H9 (cell line): ENCODE data around the gene LCN2. TPM values are rescaled to one million over a fixed set of nuclear protein-coding genes. Genes with fewer than 3 reads are reported as not detected.

ENCODE experiments used
- DNase-seq: peaks from one replicate; pipeline ENCODE4 v3.0.0-alpha.2; 2017
- H2AFZ ChIP-seq: one replicate; pipeline ENCODE4 v1.6.1; 2013; ENCODE audit warnings: mild to moderate bottlenecking, low read length, control low read depth, moderate library complexity
- H2AK5ac ChIP-seq: 2 replicates; pipeline ENCODE4 v1.6.1; 2013; ENCODE audit warnings: low read length, control low read depth, mixed read lengths; ENCODE audit not compliant: insufficient read length
- H2BK120ac ChIP-seq: one replicate; pipeline ENCODE4 v1.6.1; 2013; ENCODE audit warnings: low read depth, mild to moderate bottlenecking, low read length, control low read depth, inconsistent platforms; ENCODE audit not compliant: poor library complexity, severe bottlenecking
- H2BK12ac ChIP-seq: 2 replicates; pipeline ENCODE4 v1.6.1; 2013; ENCODE audit warnings: low read length, control low read depth, mixed read lengths, low read depth; ENCODE audit not compliant: insufficient read length
- H2BK15ac ChIP-seq: 2 replicates; pipeline ENCODE4 v1.6.1; 2013; ENCODE audit warnings: low read depth, low read length, control low read depth
- H2BK20ac ChIP-seq: one replicate; pipeline ENCODE4 v1.6.1; 2013; ENCODE audit warnings: low read depth, mild to moderate bottlenecking, low read length, control low read depth, inconsistent platforms; ENCODE audit not compliant: poor library complexity, severe bottlenecking
- H2BK5ac ChIP-seq: 2 replicates; pipeline ENCODE4 v1.6.1; 2013; ENCODE audit warnings: low read length, control low read depth, mixed read lengths; ENCODE audit not compliant: insufficient read length
- H3K14ac ChIP-seq: 2 replicates; pipeline ENCODE4 v1.6.1; 2013; ENCODE audit warnings: low read length, control low read depth; ENCODE audit not compliant: insufficient read depth
- H3K18ac ChIP-seq: 2 replicates; pipeline ENCODE4 v1.6.1; 2013; ENCODE audit warnings: low read depth, mild to moderate bottlenecking, mixed read lengths, low read length, control low read depth; ENCODE audit not compliant: insufficient read length
- H3K23ac ChIP-seq: 2 replicates; pipeline ENCODE4 v1.6.1; 2013; ENCODE audit warnings: low read length, control low read depth, mixed read lengths, low read depth; ENCODE audit not compliant: insufficient read length
- H3K23me2 ChIP-seq: 2 replicates; pipeline ENCODE4 v1.6.1; 2013; ENCODE audit warnings: low read depth, mild to moderate bottlenecking, mixed read lengths, low read length, control low read depth; ENCODE audit not compliant: insufficient read length, poor library complexity, severe bottlenecking
- H3K27ac ChIP-seq: 2 replicates; pipeline ENCODE4 v1.5.1; 2013; ENCODE audit warnings: low read length, control low read depth, mixed read lengths, low read depth; ENCODE audit not compliant: insufficient read length
- H3K27me3 ChIP-seq: 2 replicates; pipeline ENCODE4 v1.6.1; 2013; ENCODE audit warnings: low read length, control low read depth, inconsistent platforms; ENCODE audit not compliant: insufficient read depth
- H3K4ac ChIP-seq: 2 replicates; pipeline ENCODE4 v1.6.1; 2013; ENCODE audit warnings: low read depth, mild to moderate bottlenecking, control low read depth, inconsistent platforms, low read length, moderate library complexity
- H3K4me1 ChIP-seq: 2 replicates; pipeline ENCODE4 v1.6.1; 2013; ENCODE audit warnings: low read length, control low read depth, inconsistent platforms; ENCODE audit not compliant: insufficient read depth
- H3K4me2 ChIP-seq: 2 replicates; pipeline ENCODE4 v1.6.1; 2013; ENCODE audit warnings: low read length, control low read depth, mixed read lengths; ENCODE audit not compliant: insufficient read length, insufficient read depth
- H3K56ac ChIP-seq: 2 replicates; pipeline ENCODE4 v1.6.1; 2013; ENCODE audit warnings: low read depth, mild to moderate bottlenecking, mixed read lengths, low read length, control low read depth; ENCODE audit not compliant: insufficient read length
- H3K79me1 ChIP-seq: 2 replicates; pipeline ENCODE4 v1.6.1; 2013; ENCODE audit warnings: low read depth, mild to moderate bottlenecking, moderate library complexity, low read length, control low read depth, inconsistent platforms; ENCODE audit not compliant: insufficient read depth, poor library complexity, severe bottlenecking
- H3K79me2 ChIP-seq: 2 replicates; pipeline ENCODE4 v1.6.1; 2013; ENCODE audit warnings: low read length, control low read depth, inconsistent platforms; ENCODE audit not compliant: insufficient read depth
- H3K9ac ChIP-seq: 2 replicates; pipeline ENCODE4 v1.6.1; 2013; ENCODE audit warnings: low read length, control low read depth, mixed read lengths; ENCODE audit not compliant: insufficient read length; ENCODE audit errors: extremely low read depth
- H3K9me3 ChIP-seq: one replicate; pipeline ENCODE4 v1.6.1; 2013; ENCODE audit warnings: low read depth, low read length, inconsistent platforms; ENCODE audit not compliant: control insufficient read depth
- H3T11ph ChIP-seq: one replicate; pipeline ENCODE4 v1.6.1; 2013; ENCODE audit warnings: mild to moderate bottlenecking, low read length, control low read depth, inconsistent platforms
- H4K20me1 ChIP-seq: one replicate; pipeline ENCODE4 v1.6.1; 2013; ENCODE audit not compliant: control insufficient read depth, insufficient read length, insufficient read depth
- H4K5ac ChIP-seq: 2 replicates; pipeline ENCODE4 v1.6.1; 2013; ENCODE audit warnings: low read depth, mild to moderate bottlenecking, mixed read lengths, low read length, control low read depth; ENCODE audit not compliant: insufficient read length
- H4K8ac ChIP-seq: replicated peaks from 2 replicates; pipeline ENCODE4 v1.6.1; 2013; ENCODE audit warnings: low read length, control low read depth, mixed read lengths, low read depth; ENCODE audit not compliant: insufficient read length
- H4K91ac ChIP-seq: 2 replicates; pipeline ENCODE4 v1.6.1; 2013; ENCODE audit warnings: low read depth, mild to moderate bottlenecking, moderate library complexity, mixed read lengths, low read length, control low read depth; ENCODE audit not compliant: insufficient read length
- H3K27ac Mint-ChIP-seq, 3 experiments: 2 replicates in 2 of 3; 3 replicates in 1 of 3; pipeline ENCODE4 v1.8.0; 2020 to 2021; ENCODE audit warnings: mixed read lengths in 3 of 3, mild to moderate bottlenecking in 1 of 3, moderate library complexity in 1 of 3
- H3K27me3 Mint-ChIP-seq: 2 replicates; pipeline ENCODE4 v1.8.0; 2021; ENCODE audit warnings: low read depth, mild to moderate bottlenecking, moderate library complexity, mixed read lengths
- H3K36me3 Mint-ChIP-seq, 3 experiments: 2 replicates in 2 of 3; 3 replicates in 1 of 3; pipeline ENCODE4 v1.8.0; 2020 to 2021; ENCODE audit warnings: low read depth in 3 of 3, mixed read lengths in 3 of 3; ENCODE audit not compliant: insufficient read depth in 1 of 3
- H3K4me1 Mint-ChIP-seq, 2 experiments: 2 replicates each; pipeline ENCODE4 v1.8.0; 2020; ENCODE audit warnings: mixed read lengths in 2 of 2
- H3K4me3 Mint-ChIP-seq, 2 experiments: 2 replicates in 1 of 2; 3 replicates in 1 of 2; pipeline ENCODE4 v1.8.0; 2020 to 2021; ENCODE audit warnings: mild to moderate bottlenecking in 2 of 2, mixed read lengths in 2 of 2, moderate library complexity in 1 of 2
- H3K9me3 Mint-ChIP-seq, 2 experiments: 2 replicates in 1 of 2; 3 replicates in 1 of 2; pipeline ENCODE4 v1.8.0; 2020; ENCODE audit warnings: mild to moderate bottlenecking in 2 of 2, mixed read lengths in 2 of 2, moderate library complexity in 1 of 2
- CTCF ChIP-seq: fragments of 200-600 bp; sonication (generic); conservative IDR thresholded peaks from 3 replicates; pipeline ENCODE4 v1.8.0; 2021; ENCODE audit warnings: antibody characterized with exemption, mild to moderate bottlenecking
- WGBS: extraction: QIAGEN DNeasy Blood & Tissue Kit; methylation state at CpG from one replicate; pipeline ENCODE4 v1.1.7; 2013; ENCODE audit warnings: missing lambda C conversion rate, low lambda C conversion rate, mixed read lengths; ENCODE audit not compliant: insufficient read length; ENCODE audit errors: extremely low coverage; 5-methylcytosine and 5-hydroxymethylcytosine counted together
- total RNA-seq: library from RNA; stranded (reverse); gene quantifications from 2 replicates; pipeline ENCODE4 v1.2.1, GENCODE V29; 2021

Gene LCN2
- total RNA-seq, 1 experiment from 2014 or later = not detected

- Histone ChIP-seq H3K18ac (no peak overlapping the region), H4K20me1 (no peaks in the 10 kb centered on the region), H4K5ac (no peak overlapping the region), H2BK120ac (no peak overlapping the region), H3K27me3 (no peaks in the 10 kb centered on the region), H3T11ph (no peak overlapping the region), H2BK20ac (no peak overlapping the region), H2AFZ (no peak overlapping the region), H3K14ac (no peak overlapping the region), H3K56ac (no peak overlapping the region), H4K8ac (no peak overlapping the region), H3K9me3 (no peaks in the 10 kb centered on the region), H2BK12ac (no peak overlapping the region), H4K91ac (no peak overlapping the region), H2AK5ac (no peak overlapping the region), H3K23ac (no peak overlapping the region), H3K23me2 (no peaks in the 10 kb centered on the region), H3K4me2 (no peak overlapping the region), H2BK15ac (no peak overlapping the region), H3K27ac (no peak overlapping the region), H2BK5ac (no peak overlapping the region), H3K4me1 (no peaks in the 10 kb centered on the region), H3K4ac (no peak overlapping the region), H3K79me1 (no peaks in the 10 kb centered on the region), H3K9ac (no peak overlapping the region), H3K79me2 (no peaks in the 10 kb centered on the region)
- Mint-ChIP-seq H3K27me3 (peaks cover 19% of the 10 kb centered on the region), H3K36me3 (no peaks in the 10 kb centered on the region), H3K4me3 (no peak overlapping the region), H3K4me1 (peaks cover 8 to 11% of the 10 kb centered on the region in 2 experiments), H3K27ac (no peak overlapping the region), H3K9me3 (no peaks in the 10 kb centered on the region)
- WGBS = no CpG with 5 or more reads among the region's 16 CpGs
- no peak for TF ChIP-seq CTCF
- no peak for DNase-seq
These were observed 9.6 kb upstream of the LCN2 start for GRCh38 chr9:128139621-128140020.
